ENCODE results near the gene CLEC3B. TPM values are rescaled to one million over a fixed set of nuclear protein-coding genes. Genes with fewer than 3 reads are reported as not detected.

The CLEC3B gene
- total RNA-seq, 1 donor from 2014 or later = 217 TPM

DNA sequence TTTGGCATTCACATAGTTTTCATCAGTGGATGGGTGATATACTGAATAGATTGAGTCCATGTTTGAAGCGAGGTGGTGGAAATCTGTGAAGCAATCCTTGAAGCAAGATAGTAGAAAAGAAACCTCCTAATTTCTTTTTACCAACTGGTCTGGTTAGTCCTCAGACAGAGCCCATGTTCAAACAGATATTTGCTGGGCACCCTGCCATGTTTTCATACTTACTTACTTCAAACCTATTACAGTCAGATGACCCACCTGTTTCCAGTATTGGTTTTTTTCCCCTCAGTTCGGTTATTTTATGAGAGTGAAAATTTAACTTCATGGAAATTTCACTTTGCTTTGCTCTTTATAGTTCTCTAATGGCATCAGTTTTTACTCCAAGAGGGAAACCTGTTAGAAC, 26.3 kb upstream of the CLEC3B start:
- Histone ChIP-seq H3K9me3 (no peaks in the 10 kb centered on the region), H3K4me3 (no peak overlapping the region), H3K4me1 (peaks cover 12% of the 10 kb centered on the region), H3K36me3 (peaks cover 65% of the 10 kb centered on the region), H3K27ac (no peak overlapping the region), H3K27me3 (ENCODE audit: low read depth) (no peaks in the 10 kb centered on the region)
- TF ChIP-seq, protein P1, sequence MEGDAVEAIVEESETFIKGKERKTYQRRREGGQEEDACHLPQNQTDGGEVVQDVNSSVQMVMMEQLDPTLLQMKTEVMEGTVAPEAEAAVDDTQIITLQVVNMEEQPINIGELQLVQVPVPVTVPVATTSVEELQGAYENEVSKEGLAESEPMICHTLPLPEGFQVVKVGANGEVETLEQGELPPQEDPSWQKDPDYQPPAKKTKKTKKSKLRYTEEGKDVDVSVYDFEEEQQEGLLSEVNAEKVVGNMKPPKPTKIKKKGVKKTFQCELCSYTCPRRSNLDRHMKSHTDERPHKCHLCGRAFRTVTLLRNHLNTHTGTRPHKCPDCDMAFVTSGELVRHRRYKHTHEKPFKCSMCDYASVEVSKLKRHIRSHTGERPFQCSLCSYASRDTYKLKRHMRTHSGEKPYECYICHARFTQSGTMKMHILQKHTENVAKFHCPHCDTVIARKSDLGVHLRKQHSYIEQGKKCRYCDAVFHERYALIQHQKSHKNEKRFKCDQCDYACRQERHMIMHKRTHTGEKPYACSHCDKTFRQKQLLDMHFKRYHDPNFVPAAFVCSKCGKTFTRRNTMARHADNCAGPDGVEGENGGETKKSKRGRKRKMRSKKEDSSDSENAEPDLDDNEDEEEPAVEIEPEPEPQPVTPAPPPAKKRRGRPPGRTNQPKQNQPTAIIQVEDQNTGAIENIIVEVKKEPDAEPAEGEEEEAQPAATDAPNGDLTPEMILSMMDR (IDR thresholded peaks at IDR 0.05) = no peak
- intact Hi-C loops (cut with DNase I) = no loop called here
- ATAC-seq (peak in 1 of 2 donors; percentile 61), DNase-seq (no peak)

DNA sequence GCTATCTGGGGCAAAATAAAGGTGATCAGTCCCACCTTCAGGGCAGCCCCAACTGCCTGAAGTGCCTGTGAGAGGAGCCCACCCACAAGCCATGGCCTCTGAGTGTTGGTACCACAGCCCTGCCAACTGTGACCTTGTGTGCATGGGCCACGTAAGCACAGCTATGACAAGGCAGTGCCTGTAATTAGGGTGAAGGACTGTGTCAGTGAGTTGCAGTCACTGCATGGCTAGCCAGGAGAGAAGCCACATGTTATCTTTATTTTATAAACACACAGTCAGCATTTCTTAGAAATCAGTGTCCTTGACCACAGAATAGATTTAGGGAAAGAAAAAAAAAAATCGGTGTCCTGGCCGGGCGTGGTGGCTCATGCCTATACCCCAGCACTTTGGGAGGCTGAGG, 25.3 kb upstream of the CLEC3B start:
- peaks cover 75% of the 10 kb centered on the region for H3K36me3 ChIP-seq
- TF ChIP-seq, protein P1 (IDR thresholded peaks at IDR 0.05) = no peak
- ATAC-seq (no peak), DNase-seq (no peak)
- H3K4me1 ChIP-seq = peaks cover 3% of the 10 kb centered on the region
- H3K4me3 ChIP-seq = no peak overlapping the region
- no peaks in the 10 kb centered on the region for H3K9me3 ChIP-seq
- no peaks in the 10 kb centered on the region for H3K27me3 ChIP-seq (ENCODE audit: low read depth)
- intact Hi-C loops (cut with DNase I) = no loop called here
- no peak overlapping the region for H3K27ac ChIP-seq

DNA sequence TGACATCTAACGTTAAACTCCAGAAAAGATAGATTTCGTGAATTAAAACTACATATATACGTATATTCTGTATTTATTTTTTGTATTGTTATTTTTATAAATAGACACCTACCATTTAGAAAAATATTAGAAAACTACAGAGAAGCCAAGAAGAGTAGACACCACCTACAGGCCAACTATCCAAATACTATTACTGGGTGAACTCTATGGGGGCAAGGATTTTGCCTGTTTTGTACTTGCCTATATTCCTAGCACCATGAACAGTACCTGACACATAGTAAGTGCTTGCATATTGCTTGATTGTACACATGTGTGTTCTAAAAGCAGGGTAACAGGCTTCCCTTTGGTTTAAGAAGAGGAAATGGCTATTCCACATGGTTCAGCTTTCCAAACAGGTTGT, 24.4 kb upstream of the CLEC3B start:
- Histone ChIP-seq H3K36me3 (peaks cover 73% of the 10 kb centered on the region), H3K27ac (no peak overlapping the region), H3K4me3 (no peak overlapping the region), H3K9me3 (no peaks in the 10 kb centered on the region), H3K4me1 (no peaks in the 10 kb centered on the region), H3K27me3 (ENCODE audit: low read depth) (no peaks in the 10 kb centered on the region)
- no peak for ATAC-seq
- TF ChIP-seq, protein P1 (IDR thresholded peaks at IDR 0.05) = no peak
- no peak for DNase-seq
- intact Hi-C loops (cut with DNase I) = no loop called here

DNA sequence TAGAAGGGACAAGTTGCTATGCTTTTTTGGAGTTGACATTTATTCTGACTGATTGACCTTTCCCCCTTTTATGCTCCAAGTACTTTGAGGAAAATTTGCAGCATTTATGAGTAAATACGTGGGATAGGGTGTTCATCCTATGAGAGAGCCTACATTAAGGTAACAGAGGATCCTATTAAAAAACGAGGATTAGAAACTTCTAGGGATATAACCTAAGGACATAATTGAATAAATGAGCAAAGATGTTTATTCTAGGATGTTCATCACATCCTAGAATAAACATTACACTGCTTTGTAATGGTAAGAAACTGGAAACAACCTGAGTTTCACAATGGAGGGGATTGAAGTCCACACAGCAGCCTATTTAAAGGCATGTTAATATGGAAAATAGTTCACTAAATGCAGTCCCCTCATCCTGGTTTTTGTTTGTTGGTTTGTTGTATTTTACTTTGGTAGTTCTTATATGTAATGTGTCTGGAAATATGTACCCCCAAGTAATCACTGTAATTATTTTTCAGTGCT, 23.9 kb upstream of the CLEC3B start:
- Histone ChIP-seq H3K4me1 (no peaks in the 10 kb centered on the region), H3K36me3 (peaks cover 73% of the 10 kb centered on the region), H3K27me3 (ENCODE audit: low read depth) (no peaks in the 10 kb centered on the region), H3K4me3 (no peak overlapping the region), H3K27ac (no peak overlapping the region), H3K9me3 (no peaks in the 10 kb centered on the region)
- intact Hi-C loops (cut with DNase I) = no loop called here
- TF ChIP-seq, protein P1 (IDR thresholded peaks at IDR 0.05) = no peak
- ATAC-seq (no peak), DNase-seq (no peak)

DNA sequence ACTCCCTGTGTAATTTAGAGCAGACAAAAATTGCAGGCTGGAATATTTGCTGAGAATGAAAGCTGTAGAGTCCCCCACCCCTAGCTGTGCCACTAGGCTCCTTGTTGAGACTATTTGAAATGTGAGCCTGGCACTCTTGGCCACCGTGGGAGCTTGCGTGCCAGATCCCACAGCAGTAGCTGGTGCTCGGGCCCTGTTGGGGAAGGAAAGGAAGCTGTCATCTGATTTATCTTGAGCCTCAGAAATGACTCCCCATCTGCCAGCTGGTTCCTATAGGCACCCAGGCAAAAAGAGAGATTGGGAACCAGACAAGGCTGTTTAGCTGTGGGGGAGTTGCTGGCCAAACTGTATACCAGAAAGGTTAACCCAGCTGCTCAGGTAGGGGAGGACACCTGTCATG, 23.4 kb upstream of the CLEC3B start:
- intact Hi-C loops (cut with DNase I) = no loop called here
- no peak for DNase-seq
- H3K36me3 ChIP-seq = peaks cover 73% of the 10 kb centered on the region
- no peak for ATAC-seq
- TF ChIP-seq, protein P1 (IDR thresholded peaks at IDR 0.05) = no peak
- no peak overlapping the region for H3K4me3 ChIP-seq
- H3K4me1 ChIP-seq = no peaks in the 10 kb centered on the region
- H3K27ac ChIP-seq = no peak overlapping the region
- H3K9me3 ChIP-seq = no peaks in the 10 kb centered on the region
- H3K27me3 ChIP-seq (ENCODE audit: low read depth) = no peaks in the 10 kb centered on the region

DNA sequence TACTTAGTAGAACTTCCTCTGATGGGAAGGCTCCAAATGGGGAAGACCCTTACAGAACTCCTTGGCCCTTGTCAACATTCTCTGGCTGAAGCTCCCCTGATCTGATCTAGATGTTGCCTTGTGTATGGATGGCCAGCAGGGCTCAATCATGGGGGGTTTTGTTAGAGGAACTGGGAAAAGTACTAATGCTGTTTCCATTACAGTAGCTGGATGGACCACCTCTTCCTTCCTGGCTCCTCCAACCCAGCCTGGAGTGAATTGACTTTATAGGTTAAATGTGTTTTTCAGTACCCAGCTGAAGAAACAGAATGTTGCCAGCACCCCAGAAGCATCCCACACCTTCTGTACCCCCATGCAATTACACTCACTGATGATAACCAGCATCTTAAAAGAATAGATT, 22.7 kb upstream of the CLEC3B start:
- peaks cover 70% of the 10 kb centered on the region for H3K36me3 ChIP-seq
- no peaks in the 10 kb centered on the region for H3K9me3 ChIP-seq
- ATAC-seq (no peak), DNase-seq (no peak)
- no peaks in the 10 kb centered on the region for H3K4me1 ChIP-seq
- no peak overlapping the region for H3K27ac ChIP-seq
- no peaks in the 10 kb centered on the region for H3K27me3 ChIP-seq (ENCODE audit: low read depth)
- intact Hi-C loops (cut with DNase I) = no loop called here
- TF ChIP-seq, protein P1 (IDR thresholded peaks at IDR 0.05) = no peak
- no peak overlapping the region for H3K4me3 ChIP-seq

All from lower lobe of right lung (tissue), 2 donors.